HepG2 (cell line): Measurements from ENCODE around the gene HEPACAM. TPM values are rescaled to one million over a fixed set of nuclear protein-coding genes. Genes with fewer than 3 reads are reported as not detected.

Experiments
- ATF2 ChIP-seq: sonication (generic); formaldehyde crosslinking; IDR thresholded peaks from 2 replicates; pipeline ENCODE4 v1.4.0; 2020; ENCODE audit warnings: missing genetic modification reagents
- BATF2 ChIP-seq: sonication (generic); formaldehyde crosslinking; IDR thresholded peaks from 2 replicates; pipeline ENCODE4 v1.8.0; 2022; ENCODE audit warnings: mild to moderate bottlenecking, missing genetic modification reagents, moderate library complexity
- BRD4 ChIP-seq: sonication (generic); formaldehyde crosslinking; IDR thresholded peaks from 2 replicates; pipeline ENCODE4 v1.4.0; 2020; ENCODE audit warnings: missing genetic modification reagents
- FOXJ3 ChIP-seq: sonication (generic); formaldehyde crosslinking; IDR thresholded peaks from 2 replicates; pipeline ENCODE4 v1.4.0; 2020; ENCODE audit warnings: missing genetic modification reagents, mild to moderate bottlenecking, borderline replicate concordance
- GZF1 ChIP-seq: sonication (generic); formaldehyde crosslinking; IDR thresholded peaks from 2 replicates; pipeline ENCODE4 v1.5.1; 2020; ENCODE audit warnings: mild to moderate bottlenecking, missing genetic modification reagents
- IKZF1 ChIP-seq: fragments of 450-650 bp; IDR thresholded peaks from 2 replicates; pipeline ENCODE4 v1.7.1; 2016
- KDM5A ChIP-seq: fragments of 200-600 bp; sonication (generic); IDR thresholded peaks from 2 replicates; pipeline ENCODE4 v1.7.0; 2018; ENCODE audit warnings: antibody characterized with exemption, mild to moderate bottlenecking, low read length, borderline replicate concordance
- KLF16 ChIP-seq, 2 experiments: sonication (generic) in 1 of 2; formaldehyde crosslinking in 1 of 2; IDR thresholded peaks; 2 replicates each; pipeline versions ENCODE4 v1.6.1 to v1.8.0; 2016 to 2023; ENCODE audit warnings: missing genetic modification reagents in 2 of 2, missing compliant biosample characterization in 1 of 2
- MED13 ChIP-seq: sonication (generic); formaldehyde crosslinking; IDR thresholded peaks from 2 replicates; pipeline ENCODE4 v1.5.0; 2020; ENCODE audit warnings: missing genetic modification reagents
- NFYC ChIP-seq: IDR thresholded peaks from 2 replicates; pipeline ENCODE4 v1.6.1; 2016; ENCODE audit warnings: missing genetic modification reagents, missing compliant biosample characterization
- SP140L ChIP-seq: sonication (generic); formaldehyde crosslinking; IDR thresholded peaks from 2 replicates; pipeline ENCODE4 v1.4.0; 2020; ENCODE audit warnings: missing genetic modification reagents, borderline replicate concordance
- SRSF4 ChIP-seq: fragments of 200-400 bp; formaldehyde crosslinking; IDR thresholded peaks from one replicate; pipeline ENCODE4 v1.6.1; 2018; ENCODE audit warnings: mild to moderate bottlenecking, low read depth, low read length, moderate library complexity; ENCODE audit not compliant: poor library complexity, severe bottlenecking
- TGIF2 ChIP-seq: IDR thresholded peaks from 2 replicates; pipeline ENCODE4 v1.6.1; 2016; ENCODE audit warnings: control low read depth, missing compliant biosample characterization
- ZKSCAN8 ChIP-seq: IDR thresholded peaks from 2 replicates; pipeline ENCODE4 v1.6.1; 2016; ENCODE audit warnings: borderline replicate concordance, missing genetic modification reagents, missing compliant biosample characterization
- ZNF235 ChIP-seq: sonication (generic); formaldehyde crosslinking; IDR thresholded peaks from 2 replicates; pipeline ENCODE4 v1.8.1; 2023; ENCODE audit warnings: mild to moderate bottlenecking, missing genetic modification reagents, borderline replicate concordance
- ZNF616 ChIP-seq: sonication (generic); formaldehyde crosslinking; IDR thresholded peaks from 2 replicates; pipeline ENCODE4 v1.5.0; 2020; ENCODE audit warnings: low read depth, mild to moderate bottlenecking, missing genetic modification reagents
- ZSCAN20 ChIP-seq: sonication (generic); formaldehyde crosslinking; IDR thresholded peaks from 2 replicates; pipeline ENCODE4 v1.4.0; 2020; ENCODE audit warnings: missing genetic modification reagents, mild to moderate bottlenecking, borderline replicate concordance
- ZSCAN22 ChIP-seq: sonication (generic); formaldehyde crosslinking; IDR thresholded peaks from 2 replicates; pipeline ENCODE4 v1.4.0; 2020; ENCODE audit warnings: mild to moderate bottlenecking, missing genetic modification reagents
- polyA plus RNA-seq, 8 experiments: library from polyadenylated mRNA; depleted of rRNA in 3 of 8; stranded (reverse) in 7 of 8; unstranded in 1 of 8; fragments of >200 nt; fragmentation: Illumina TruSeq in 4 of 8; extraction: Trizol in 4 of 8; gene quantifications; 2 replicates each; pipeline versions ENCODE4 v1.2.1 to v1.2.3, GENCODE V29; 2011 to 2016; ENCODE audit warnings: low read depth in 4 of 8, missing spikeins in 1 of 8, mixed read lengths in 1 of 8; ENCODE audit not compliant: insufficient read depth in 1 of 8
- total RNA-seq, 5 experiments: library from RNA; depleted of rRNA; stranded (reverse); fragments of >200 nt; fragmentation: Illumina TruSeq; extraction: Trizol; gene quantifications; 2 replicates each; pipeline ENCODE4 v1.2.3, GENCODE V29; 2016; ENCODE audit warnings: low read depth in 1 of 5
- TF ChIP-seq, protein P1 (sequence below): sonication (generic); formaldehyde crosslinking; conservative IDR thresholded peaks from 2 replicates; pipeline ENCODE4 v1.4.0; 2020; ENCODE audit warnings: missing genetic modification reagents
- TF ChIP-seq, protein P2 (sequence below): sonication (generic); formaldehyde crosslinking; IDR thresholded peaks from 2 replicates; pipeline ENCODE4 v1.5.1; 2020; ENCODE audit warnings: missing genetic modification reagents, mild to moderate bottlenecking, borderline replicate concordance

HEPACAM gene
- total and polyA plus RNA-seq, 2 of the 13 experiments (the other 11 are each of a cell fraction or from before 2014, with no cell fraction given) = 66.9 to 121 TPM

- TF ChIP-seq GZF1 (CRISPR knock-in tag) = peak; percentile 98
- no peak for TF ChIP-seq SP140L (CRISPR knock-in tag)
- no peak for TF ChIP-seq ZSCAN22 (CRISPR knock-in tag)
- no peak for TF ChIP-seq SRSF4
- TF ChIP-seq ZNF616 = peak; percentile 76; the same call in 1 of the 2 replicates
- TF ChIP-seq KDM5A = peak; percentile 51; the same call in 1 of the 2 replicates
- TF ChIP-seq ZKSCAN8 (CRISPR knock-in tag) = peak; percentile 24; the same call in 1 of the 2 replicates
- TF ChIP-seq FOXJ3 (CRISPR knock-in tag) = peak; percentile 64; the same call in 1 of the 2 replicates
- 0 out of 2 replicates have a peak, but pooled peaks have one; percentile 23 for TF ChIP-seq ATF2 (CRISPR knock-in tag)
- no peak; a peak in 1 of 4 replicates for TF ChIP-seq KLF16 (CRISPR knock-in tag; IDR thresholded peaks at IDR 0.05)
- TF ChIP-seq IKZF1 = no peak
- no peak; the same call in 1 of the 2 replicates for TF ChIP-seq BATF2
- TF ChIP-seq NFYC = peak; percentile 77
- TF ChIP-seq TGIF2 = peak; percentile 60; the same call in 1 of the 2 replicates
- 0 out of 2 replicates have a peak, but pooled peaks have one; percentile 38 for TF ChIP-seq ZNF235 (CRISPR knock-in tag)
- no peak for TF ChIP-seq ZSCAN20
- 0 out of 2 replicates have a peak, but pooled peaks have one; percentile 43 for TF ChIP-seq MED13
- TF ChIP-seq, protein P1, sequence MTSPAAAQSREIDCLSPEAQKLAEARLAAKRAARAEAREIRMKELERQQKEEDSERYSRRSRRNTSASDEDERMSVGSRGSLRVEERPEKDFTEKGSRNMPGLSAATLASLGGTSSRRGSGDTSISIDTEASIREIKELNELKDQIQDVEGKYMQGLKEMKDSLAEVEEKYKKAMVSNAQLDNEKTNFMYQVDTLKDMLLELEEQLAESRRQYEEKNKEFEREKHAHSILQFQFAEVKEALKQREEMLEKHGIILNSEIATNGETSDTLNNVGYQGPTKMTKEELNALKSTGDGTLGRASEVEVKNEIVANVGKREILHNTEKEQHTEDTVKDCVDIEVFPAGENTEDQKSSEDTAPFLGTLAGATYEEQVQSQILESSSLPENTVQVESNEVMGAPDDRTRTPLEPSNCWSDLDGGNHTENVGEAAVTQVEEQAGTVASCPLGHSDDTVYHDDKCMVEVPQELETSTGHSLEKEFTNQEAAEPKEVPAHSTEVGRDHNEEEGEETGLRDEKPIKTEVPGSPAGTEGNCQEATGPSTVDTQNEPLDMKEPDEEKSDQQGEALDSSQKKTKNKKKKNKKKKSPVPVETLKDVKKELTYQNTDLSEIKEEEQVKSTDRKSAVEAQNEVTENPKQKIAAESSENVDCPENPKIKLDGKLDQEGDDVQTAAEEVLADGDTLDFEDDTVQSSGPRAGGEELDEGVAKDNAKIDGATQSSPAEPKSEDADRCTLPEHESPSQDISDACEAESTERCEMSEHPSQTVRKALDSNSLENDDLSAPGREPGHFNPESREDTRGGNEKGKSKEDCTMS (CRISPR knock-in tag) = no peak
- TF ChIP-seq, protein P2, sequence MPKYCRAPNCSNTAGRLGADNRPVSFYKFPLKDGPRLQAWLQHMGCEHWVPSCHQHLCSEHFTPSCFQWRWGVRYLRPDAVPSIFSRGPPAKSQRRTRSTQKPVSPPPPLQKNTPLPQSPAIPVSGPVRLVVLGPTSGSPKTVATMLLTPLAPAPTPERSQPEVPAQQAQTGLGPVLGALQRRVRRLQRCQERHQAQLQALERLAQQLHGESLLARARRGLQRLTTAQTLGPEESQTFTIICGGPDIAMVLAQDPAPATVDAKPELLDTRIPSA (CRISPR knock-in tag) = no peak
- TF ChIP-seq BRD4 (CRISPR knock-in tag) = no peak
These were observed 18.1 kb upstream of the HEPACAM start, which contains the start of gene CCDC15 (continued) for GRCh38 chr11:124953753-124954589.
